Bronchial epithelial cell (primary cell): ENCODE measurements around the gene COIL. TPM values are rescaled to one million over a fixed set of nuclear protein-coding genes. Genes with fewer than 3 reads are reported as not detected.

Experiments used
- DNase-seq: peaks from one replicate; pipeline ENCODE4 v3.0.0-alpha.2; 2010; ENCODE audit warnings: low read depth
- FAIRE-seq: peaks from 2 replicates; lab custom pipeline; 2011; peaks lifted over from hg19 to GRCh38; lab: Jason Lieb, UNC
- H3K27me3 ChIP-seq: 2 replicates; pipeline ENCODE4 v1.5.1; 2011; ENCODE audit warnings: low read length; ENCODE audit not compliant: control insufficient read depth, insufficient read depth
- H3K36me3 ChIP-seq: 2 replicates; pipeline ENCODE4 v1.5.1; 2011; ENCODE audit warnings: low read length; ENCODE audit not compliant: control insufficient read depth, insufficient read depth
- H3K4me3 ChIP-seq: 2 replicates; pipeline ENCODE4 v1.5.1; 2011; ENCODE audit warnings: mild to moderate bottlenecking, low read depth, low read length, control low read depth
- CTCF ChIP-seq: IDR thresholded peaks from 2 replicates; pipeline ENCODE4 v1.5.1; 2011; ENCODE audit warnings: mild to moderate bottlenecking, moderate library complexity, low read length, control low read depth, inconsistent platforms; ENCODE audit not compliant: insufficient read depth, severe bottlenecking
- total RNA-seq: library from RNA; depleted of rRNA; stranded (reverse); fragments of >200 nt; gene quantifications from 2 replicates; pipeline ENCODE4 v1.2.1, GENCODE V29; 2014

COIL gene
- total RNA-seq, 1 donor from 2014 or later = 15.3 TPM

- H3K36me3 ChIP-seq = peaks cover 3% of the 10 kb centered on the region
- FAIRE-seq = no peak
- no peak for TF ChIP-seq CTCF
- peak; percentile 82 for DNase-seq
- H3K27me3 ChIP-seq = no peaks in the 10 kb centered on the region
- no peak overlapping the region for H3K4me3 ChIP-seq
These were observed 24.0 kb downstream of the COIL start for GRCh38 chr17:56936697-56937322.

GRCh38 chr17:56935461-56935860 lies 25.4 kb downstream of the COIL start:
- FAIRE-seq (no peak), DNase-seq (no peak)
- Histone ChIP-seq H3K36me3 (no peaks in the 10 kb centered on the region), H3K27me3 (no peaks in the 10 kb centered on the region), H3K4me3 (no peak overlapping the region)
- no peak for TF ChIP-seq CTCF

- no peaks in the 10 kb centered on the region for H3K27me3 ChIP-seq
- no peak for TF ChIP-seq CTCF
- H3K36me3 ChIP-seq = no peaks in the 10 kb centered on the region
- peak; percentile 85 for DNase-seq
- H3K4me3 ChIP-seq = no peak overlapping the region
- FAIRE-seq = no peak
These were observed 26.6 kb downstream of the COIL start for GRCh38 chr17:56934280-56934679.

GRCh38 chr17:56933868-56934267 lies 27.0 kb downstream of the COIL start:
- FAIRE-seq = no peak
- no peaks in the 10 kb centered on the region for H3K36me3 ChIP-seq

GRCh38 chr17:56933151-56933745 lies 27.6 kb downstream of the COIL start:
- no peaks in the 10 kb centered on the region for H3K36me3 ChIP-seq
- FAIRE-seq = no peak
- no peaks in the 10 kb centered on the region for H3K27me3 ChIP-seq
- H3K4me3 ChIP-seq = no peak overlapping the region
- DNase-seq = no peak
- TF ChIP-seq CTCF = no peak

More at GRCh38 chr17:56933868-56934267, 27.0 kb downstream of the COIL start:
- no peak for DNase-seq
- H3K27me3 ChIP-seq = no peaks in the 10 kb centered on the region
- H3K4me3 ChIP-seq = no peak overlapping the region
- no peak for TF ChIP-seq CTCF

- Histone ChIP-seq H3K36me3 (no peaks in the 10 kb centered on the region), H3K4me3 (no peak overlapping the region), H3K27me3 (no peaks in the 10 kb centered on the region)
- no peak for FAIRE-seq
- DNase-seq = no peak
- no peak for TF ChIP-seq CTCF
These were observed 30.0 kb downstream of the COIL start for GRCh38 chr17:56930739-56931337.
